Panc1 (cell line): Measurements from ENCODE around the gene DSC3. TPM values are rescaled to one million over a fixed set of nuclear protein-coding genes. Genes with fewer than 3 reads are reported as not detected.

Experiments
- ATAC-seq: fragments of 200-7000 bp; cut with Tn5 transposase; 2 replicates; pipeline ENCODE4 v1.9.1; 2020; ENCODE audit warnings: mild to moderate bottlenecking, moderate library complexity
- BruUV-seq: library from RNA; stranded (reverse); fragments of 400-500 nt; replicated peaks from 2 replicates; lab custom pipeline; 2021; lab: Mats Ljungman, UMichigan
- CTCF ChIA-PET: fragments of 300-600 bp; sonication (Branson Sonifier 250); formaldehyde crosslinking; loops from one replicate; lab custom pipeline; 2022; ENCODE audit warnings: antibody characterized with exemption; lab: Charles Lee
- POLR2A ChIA-PET: fragments of 300-600 bp; sonication (Branson Sonifier 250); formaldehyde crosslinking; loops from one replicate; lab custom pipeline; 2022; ENCODE audit warnings: antibody characterized with exemption; lab: Charles Lee
- DNase-seq: peaks from one replicate; pipeline ENCODE4 v3.0.0-alpha.2; 2010; ENCODE audit warnings: low read depth, low spot score
- H3K27ac ChIP-seq: 2 replicates; pipeline ENCODE4 v1.5.1; 2011; ENCODE audit warnings: mild to moderate bottlenecking, low read length, inconsistent platforms
- H3K27me3 ChIP-seq: fragments of 200-500 bp; sonication (Bioruptor generic); 2 replicates; pipeline ENCODE4 v1.6.0; 2014; ENCODE audit warnings: low read length, inconsistent platforms; ENCODE audit not compliant: control insufficient read depth, insufficient read depth
- H3K36me3 ChIP-seq: fragments of 200-500 bp; sonication (Bioruptor generic); 2 replicates; pipeline ENCODE4 v1.5.1; 2014; ENCODE audit warnings: inconsistent platforms, mild to moderate bottlenecking, low read length, moderate library complexity; ENCODE audit not compliant: control insufficient read depth, insufficient read depth
- H3K4me1 ChIP-seq: 2 replicates; pipeline ENCODE4 v1.5.1; 2011; ENCODE audit warnings: inconsistent platforms, mild to moderate bottlenecking, low read length, moderate library complexity; ENCODE audit not compliant: control insufficient read depth, insufficient read depth
- H3K4me3 ChIP-seq, 2 experiments: 2 replicates each; pipeline ENCODE4 v1.5.1; 2011 to 2012; ENCODE audit warnings: low read depth in 2 of 2, low read length in 2 of 2, mild to moderate bottlenecking in 2 of 2, inconsistent platforms in 1 of 2, moderate library complexity in 1 of 2
- H3K9me3 ChIP-seq: fragments of 200-500 bp; sonication (Bioruptor generic); 2 replicates; pipeline ENCODE4 v1.5.1; 2014; ENCODE audit warnings: low read depth, mild to moderate bottlenecking, inconsistent platforms, low read length, moderate library complexity; ENCODE audit not compliant: control insufficient read depth, insufficient read depth
- CTCF ChIP-seq: fragments of 450-650 bp; IDR thresholded peaks from 2 replicates; pipeline ENCODE4 v1.5.1; 2017; ENCODE audit warnings: mild to moderate bottlenecking
- POLR2AphosphoS5 ChIP-seq: IDR thresholded peaks from 2 replicates; pipeline ENCODE4 v1.6.1; 2012; ENCODE audit warnings: mild to moderate bottlenecking, low read depth, low read length, moderate library complexity
- REST ChIP-seq, 2 experiments: IDR thresholded peaks; 2 replicates each; pipeline ENCODE4 v1.6.1; 2011 to 2012; ENCODE audit warnings: low read depth in 2 of 2, control low read depth in 1 of 2, low read length in 1 of 2, mild to moderate bottlenecking in 1 of 2, moderate library complexity in 1 of 2; ENCODE audit not compliant: insufficient read depth in 1 of 2
- SIN3A ChIP-seq: IDR thresholded peaks from 2 replicates; pipeline ENCODE4 v1.6.1; 2012; ENCODE audit warnings: low read depth, mild to moderate bottlenecking, low read length, moderate library complexity, borderline replicate concordance; ENCODE audit not compliant: insufficient read depth
- TCF7L2 ChIP-seq: IDR thresholded peaks from 2 replicates; pipeline ENCODE4 v1.6.1; 2011; ENCODE audit warnings: mild to moderate bottlenecking, low read depth, low read length, inconsistent platforms
- in situ Hi-C: cut with HindIII; loops from 2 replicates; pipeline ENCODE4 v1.10.0; 2016; ENCODE audit warnings: low sequenced_read_pairs, low pct_unique_long_range_greater_than_20kb
- intact Hi-C: fragments of 100-400 bp; cut with micrococcal nuclease; formaldehyde crosslinking; loops from one replicate; pipeline ENCODE4 v1.10.0; 2022; ENCODE audit not compliant: unreplicated experiment
- total RNA-seq: library from RNA; stranded (reverse); gene quantifications from one replicate; pipeline ENCODE4 v1.2.1, GENCODE V29; 2021; ENCODE audit not compliant: unreplicated experiment

Gene DSC3
- total RNA-seq, 1 experiment from 2014 or later, result 0.23 TPM

- H3K4me3 ChIP-seq, result no peak overlapping the region
- no peaks in the 10 kb centered on the region for H3K36me3 ChIP-seq
- no peak for ATAC-seq
- CTCF ChIA-PET, result no interaction called here
- DNase-seq, result no peak
- intact Hi-C loops (loop anchor here (10.0 kb wide), 1 partner anchor 1096 kb away; no protein-coding TSS in a partner anchor), in situ Hi-C loops (no loop called here)
- POLR2A ChIA-PET, result no interaction called here
- H3K27me3 ChIP-seq, result no peaks in the 10 kb centered on the region
- TF ChIP-seq CTCF, result peak; percentile 35; the same call in 1 of the 2 replicates
- no peak for TF ChIP-seq TCF7L2
- no peaks in the 10 kb centered on the region for H3K9me3 ChIP-seq
- no peaks in the 10 kb centered on the region for H3K4me1 ChIP-seq
- H3K27ac ChIP-seq, result no peak overlapping the region
- BruUV-seq, result no TSS peak
Observed at GRCh38 chr18:30970196-30970816, 72.2 kb downstream of the DSC3 start.

GRCh38 chr18:30969670-30970170, 72.8 kb downstream of the DSC3 start:
- ChIA-PET POLR2A (no interaction called here), CTCF (no interaction called here)
- DNase-seq, result no peak
- Histone ChIP-seq H3K36me3 (no peaks in the 10 kb centered on the region), H3K4me3 (no peak overlapping the region), H3K4me1 (no peaks in the 10 kb centered on the region), H3K27me3 (no peaks in the 10 kb centered on the region), H3K9me3 (no peaks in the 10 kb centered on the region), H3K27ac (no peak overlapping the region)
- intact Hi-C loops (loop anchor here (10.0 kb wide), 1 partner anchor 1095 kb away; no protein-coding TSS in a partner anchor), in situ Hi-C loops (no loop called here)
- no TSS peak for BruUV-seq
- no peak for TF ChIP-seq SIN3A
- TF ChIP-seq REST (IDR thresholded peaks at IDR 0.05; ENCODE audit: insufficient read depth in 1 of 2, low read depth in 2 of 2, low read length in 1 of 2), result no peak
- TF ChIP-seq CTCF, result no peak
- no peak for TF ChIP-seq POLR2AphosphoS5
- no peak for ATAC-seq
